ENCODE results near the gene AMZ2.
"Not testable (repeated sequence)": the region's sequence is repeated elsewhere in the genome, so short reads cannot be mapped to it uniquely, and the experiment has no call there.

AMZ2 gene

GRCh38 chr17:68273722-68274121, 25.9 kb downstream of the AMZ2 start:
- peaks cover 4% of the 10 kb centered on the region for H3K36me3 ChIP-seq (ENCODE audit: control insufficient read depth, insufficient read depth, low read length)
- no peak for DNase-seq (ENCODE audit: extremely low read depth, insufficient read length)
- H3K27me3 ChIP-seq (replicated peaks; ENCODE audit: control insufficient read depth, insufficient read depth, low read length) = no peaks in the 10 kb centered on the region
- no peak for TF ChIP-seq CTCF (IDR thresholded peaks at IDR 0.05; ENCODE audit: insufficient read depth, low read length, poor library complexity, severe bottlenecking)
- H3K4me3 ChIP-seq (replicated peaks; ENCODE audit: low read depth, low read length) = no peak overlapping the region

GRCh38 chr17:68276339-68276738, 28.5 kb downstream of the AMZ2 start:
- not testable (repeated sequence) for H3K36me3 ChIP-seq (ENCODE audit: control insufficient read depth, insufficient read depth, low read length); H3K27me3 ChIP-seq (replicated peaks; ENCODE audit: control insufficient read depth, insufficient read depth, low read length); H3K4me3 ChIP-seq (replicated peaks; ENCODE audit: low read depth, low read length); DNase-seq (ENCODE audit: extremely low read depth, insufficient read length)

- no peak for TF ChIP-seq CTCF (IDR thresholded peaks at IDR 0.05; ENCODE audit: insufficient read depth, low read length, poor library complexity, severe bottlenecking)
- no peak for DNase-seq (ENCODE audit: extremely low read depth, insufficient read length)
- Histone ChIP-seq H3K36me3 (ENCODE audit: control insufficient read depth, insufficient read depth, low read length) (peaks cover 4% of the 10 kb centered on the region), H3K27me3 (replicated peaks; ENCODE audit: control insufficient read depth, insufficient read depth, low read length) (no peaks in the 10 kb centered on the region), H3K4me3 (replicated peaks; ENCODE audit: low read depth, low read length) (no peak overlapping the region)
Measured at GRCh38 chr17:68277807-68278206, 30.0 kb downstream of the AMZ2 start.

GRCh38 chr17:68281965-68282364, 34.1 kb downstream of the AMZ2 start:
- DNase-seq (ENCODE audit: extremely low read depth, insufficient read length); H3K27me3 ChIP-seq (replicated peaks; ENCODE audit: control insufficient read depth, insufficient read depth, low read length); H3K4me3 ChIP-seq (replicated peaks; ENCODE audit: low read depth, low read length); H3K36me3 ChIP-seq (ENCODE audit: control insufficient read depth, insufficient read depth, low read length): not testable (repeated sequence)

GRCh38 chr17:68288375-68288774, 40.5 kb downstream of the AMZ2 start:
- no peaks in the 10 kb centered on the region for H3K27me3 ChIP-seq (replicated peaks; ENCODE audit: control insufficient read depth, insufficient read depth, low read length)
- DNase-seq (ENCODE audit: extremely low read depth, insufficient read length) = peak; percentile 56
- H3K36me3 ChIP-seq (ENCODE audit: control insufficient read depth, insufficient read depth, low read length) = no peaks in the 10 kb centered on the region; the same call in 1 of the 2 replicates
- no peak for TF ChIP-seq CTCF (IDR thresholded peaks at IDR 0.05; ENCODE audit: insufficient read depth, low read length, poor library complexity, severe bottlenecking)
- peak overlapping the region; percentile 88 for H3K4me3 ChIP-seq (replicated peaks; ENCODE audit: low read depth, low read length)

GRCh38 chr17:68288804-68289203, 41.0 kb downstream of the AMZ2 start:
- Histone ChIP-seq H3K36me3 (ENCODE audit: control insufficient read depth, insufficient read depth, low read length) (no peaks in the 10 kb centered on the region; the same call in 1 of the 2 replicates), H3K27me3 (replicated peaks; ENCODE audit: control insufficient read depth, insufficient read depth, low read length) (no peaks in the 10 kb centered on the region), H3K4me3 (replicated peaks; ENCODE audit: low read depth, low read length) (peak overlapping the region; percentile 88)
- no peak for DNase-seq (ENCODE audit: extremely low read depth, insufficient read length)
- peak; percentile 32 for TF ChIP-seq CTCF (IDR thresholded peaks at IDR 0.05; ENCODE audit: insufficient read depth, low read length, poor library complexity, severe bottlenecking)

GRCh38 chr17:68289473-68289872, 41.6 kb downstream of the AMZ2 start:
- H3K36me3 ChIP-seq (ENCODE audit: control insufficient read depth, insufficient read depth, low read length) = no peaks in the 10 kb centered on the region; the same call in 1 of the 2 replicates
- H3K4me3 ChIP-seq (replicated peaks; ENCODE audit: low read depth, low read length) = peak overlapping the region; percentile 88
- no peaks in the 10 kb centered on the region for H3K27me3 ChIP-seq (replicated peaks; ENCODE audit: control insufficient read depth, insufficient read depth, low read length)
- no peak for DNase-seq (ENCODE audit: extremely low read depth, insufficient read length)
- no peak for TF ChIP-seq CTCF (IDR thresholded peaks at IDR 0.05; ENCODE audit: insufficient read depth, low read length, poor library complexity, severe bottlenecking)
